AG10803 (cell line): ENCODE data around the gene FADS1.
A peak's percentile ranks its signal among the peaks of the same experiment; 100 is the strongest.

Experiments used
- DNase-seq: peaks from one replicate; pipeline ENCODE4 v3.0.0; 2010; ENCODE audit warnings: low read depth
- H3K4me3 ChIP-seq: 2 replicates; pipeline ENCODE4 v1.5.1; 2011; ENCODE audit warnings: mild to moderate bottlenecking, low read length, control low read depth
- CTCF ChIP-seq: conservative IDR thresholded peaks from 2 replicates; pipeline ENCODE4 v1.5.1; 2011; ENCODE audit warnings: mild to moderate bottlenecking, low read length, control low read depth, inconsistent platforms

FADS1 gene

GRCh38 chr11:61779666-61780525, 36.9 kb downstream of the FADS1 start:
- no peak for TF ChIP-seq CTCF
- no peak overlapping the region for H3K4me3 ChIP-seq
- no peak for DNase-seq

- no peak for TF ChIP-seq CTCF
- no peak overlapping the region for H3K4me3 ChIP-seq
- no peak for DNase-seq
These were observed 37.7 kb downstream of the FADS1 start for GRCh38 chr11:61778920-61779650.

- TF ChIP-seq CTCF: no peak
- H3K4me3 ChIP-seq: no peak overlapping the region
- no peak for DNase-seq
These were observed 38.4 kb downstream of the FADS1 start for GRCh38 chr11:61778357-61778886.

GRCh38 chr11:61777234-61778090, 39.3 kb downstream of the FADS1 start:
- no peak for DNase-seq
- H3K4me3 ChIP-seq: no peak overlapping the region
- TF ChIP-seq CTCF: no peak

- TF ChIP-seq CTCF: peak; percentile 71
- H3K4me3 ChIP-seq: no peak overlapping the region
- DNase-seq: peak; percentile 61
These were observed 40.2 kb downstream of the FADS1 start for GRCh38 chr11:61776561-61777075.

- no peak overlapping the region for H3K4me3 ChIP-seq
- DNase-seq: no peak
- TF ChIP-seq CTCF: no peak
These were observed 40.9 kb downstream of the FADS1 start for GRCh38 chr11:61775606-61776554.
